Left ventricle myocardium inferior (tissue), 1 donor: ENCODE data around the gene POLDIP2. TPM values are rescaled to one million over a fixed set of nuclear protein-coding genes. Genes with fewer than 3 reads are reported as not detected.

ENCODE experiments used
- DNase-seq: peaks from one replicate; pipeline ENCODE4 v3.0.0-alpha.2; 2020
- H3K27ac ChIP-seq: fragments of 200-600 bp; replicated peaks from 2 replicates; pipeline ENCODE4 v1.8.0; 2021
- H3K27me3 ChIP-seq: fragments of 200-600 bp; 2 replicates; pipeline ENCODE4 v1.8.0; 2021; ENCODE audit warnings: low read depth
- H3K36me3 ChIP-seq: fragments of 200-600 bp; 2 replicates; pipeline ENCODE4 v1.8.0; 2021
- H3K4me1 ChIP-seq: fragments of 200-600 bp; 2 replicates; pipeline ENCODE4 v1.8.0; 2021
- H3K4me3 ChIP-seq: fragments of 200-600 bp; 2 replicates; pipeline ENCODE4 v1.8.0; 2021; ENCODE audit warnings: mild to moderate bottlenecking, moderate library complexity
- H3K9me3 ChIP-seq: fragments of 200-600 bp; replicated peaks from 2 replicates; pipeline ENCODE4 v1.8.0; 2021
- intact Hi-C: fragments of 100-400 bp; cut with micrococcal nuclease; formaldehyde crosslinking; loops from one replicate; pipeline ENCODE4 v1.11.0; 2022
- microRNA-seq: library from miRNA; unstranded; fragments of <30 nt; microRNA quantifications from one replicate; pipeline ENCODE4 v1.2.0, GENCODE V29; 2020
- total RNA-seq: library from RNA; stranded (reverse); fragmentation: NEBNext Ultra II Directional; extraction: Animal tissue kit (Norgen Biotek cat#: 25700); gene quantifications from one replicate; pipeline ENCODE4 v1.2.1, GENCODE V29; 2021
- TF ChIP-seq, protein P1 (sequence below): fragments of 200-600 bp; IDR thresholded peaks from 2 replicates; pipeline ENCODE4 v1.8.0; 2021; ENCODE audit warnings: antibody characterized with exemption, mild to moderate bottlenecking, borderline replicate concordance
- donor health status: DM: no; HTN: yes; CAD: no; lungs with severe emphysema.

Gene POLDIP2
- total RNA-seq, 1 donor from 2014 or later, result 154 TPM

DNA sequence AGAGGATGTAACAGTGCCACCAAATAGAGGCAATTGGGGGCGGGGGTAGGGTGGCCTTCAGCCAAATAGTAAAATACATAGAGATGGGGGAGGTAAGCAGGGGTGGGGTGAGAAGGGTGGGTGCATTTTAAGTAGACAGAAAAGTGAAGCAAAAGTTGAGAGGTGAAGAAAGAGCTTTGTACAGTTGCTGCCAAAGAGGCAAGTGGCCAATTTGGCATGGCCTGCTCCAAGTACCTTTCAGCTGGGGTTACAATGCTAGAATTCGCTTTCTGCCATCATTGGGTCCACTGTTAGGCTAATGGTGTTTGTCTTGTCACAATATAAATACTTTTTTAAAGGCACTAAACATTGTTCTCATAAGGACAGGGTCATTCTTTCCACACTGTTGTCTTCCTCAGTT, 43.5 kb downstream of the POLDIP2 start:
- H3K4me1 ChIP-seq, result peaks cover 10% of the 10 kb centered on the region
- TF ChIP-seq, protein P1, sequence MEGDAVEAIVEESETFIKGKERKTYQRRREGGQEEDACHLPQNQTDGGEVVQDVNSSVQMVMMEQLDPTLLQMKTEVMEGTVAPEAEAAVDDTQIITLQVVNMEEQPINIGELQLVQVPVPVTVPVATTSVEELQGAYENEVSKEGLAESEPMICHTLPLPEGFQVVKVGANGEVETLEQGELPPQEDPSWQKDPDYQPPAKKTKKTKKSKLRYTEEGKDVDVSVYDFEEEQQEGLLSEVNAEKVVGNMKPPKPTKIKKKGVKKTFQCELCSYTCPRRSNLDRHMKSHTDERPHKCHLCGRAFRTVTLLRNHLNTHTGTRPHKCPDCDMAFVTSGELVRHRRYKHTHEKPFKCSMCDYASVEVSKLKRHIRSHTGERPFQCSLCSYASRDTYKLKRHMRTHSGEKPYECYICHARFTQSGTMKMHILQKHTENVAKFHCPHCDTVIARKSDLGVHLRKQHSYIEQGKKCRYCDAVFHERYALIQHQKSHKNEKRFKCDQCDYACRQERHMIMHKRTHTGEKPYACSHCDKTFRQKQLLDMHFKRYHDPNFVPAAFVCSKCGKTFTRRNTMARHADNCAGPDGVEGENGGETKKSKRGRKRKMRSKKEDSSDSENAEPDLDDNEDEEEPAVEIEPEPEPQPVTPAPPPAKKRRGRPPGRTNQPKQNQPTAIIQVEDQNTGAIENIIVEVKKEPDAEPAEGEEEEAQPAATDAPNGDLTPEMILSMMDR, result no peak
- H3K27me3 ChIP-seq, result peaks cover 8% of the 10 kb centered on the region
- H3K36me3 ChIP-seq, result no peaks in the 10 kb centered on the region
- intact Hi-C loops, result no loop called here
- no peak overlapping the region for H3K4me3 ChIP-seq
- no peak overlapping the region for H3K27ac ChIP-seq
- H3K9me3 ChIP-seq, result no peaks in the 10 kb centered on the region
- DNase-seq, result no peak

DNA sequence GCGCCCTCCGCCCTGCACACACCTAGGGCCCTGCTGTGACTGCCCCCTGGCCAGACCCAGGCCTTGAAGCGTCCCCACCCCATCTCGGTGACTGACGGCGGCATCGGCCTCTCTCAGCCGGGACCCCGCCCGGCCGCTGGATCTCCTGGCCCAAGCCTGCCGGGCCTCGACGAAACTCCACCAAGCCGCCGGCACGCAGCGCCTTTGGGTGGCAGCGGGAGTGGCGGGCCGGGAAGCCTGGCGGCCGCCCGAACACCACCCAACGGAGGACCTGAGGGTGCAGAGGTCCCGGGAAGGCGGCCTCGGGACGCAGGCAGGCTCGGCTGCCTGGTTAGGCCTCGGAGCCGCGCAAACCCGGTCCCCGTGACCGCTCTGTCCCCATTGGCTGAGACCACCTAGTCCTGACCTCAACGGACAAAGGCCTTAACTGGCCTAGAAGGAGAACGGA, 50.3 kb downstream of the POLDIP2 start:
- no peak overlapping the region for H3K27ac ChIP-seq
- DNase-seq, result no peak
- H3K36me3 ChIP-seq, result no peaks in the 10 kb centered on the region
- no peaks in the 10 kb centered on the region for H3K9me3 ChIP-seq
- no peaks in the 10 kb centered on the region for H3K4me1 ChIP-seq
- intact Hi-C loops, result no loop called here
- no peak overlapping the region for H3K4me3 ChIP-seq
- peaks cover 27% of the 10 kb centered on the region for H3K27me3 ChIP-seq
- TF ChIP-seq, protein P1, result no peak

DNA sequence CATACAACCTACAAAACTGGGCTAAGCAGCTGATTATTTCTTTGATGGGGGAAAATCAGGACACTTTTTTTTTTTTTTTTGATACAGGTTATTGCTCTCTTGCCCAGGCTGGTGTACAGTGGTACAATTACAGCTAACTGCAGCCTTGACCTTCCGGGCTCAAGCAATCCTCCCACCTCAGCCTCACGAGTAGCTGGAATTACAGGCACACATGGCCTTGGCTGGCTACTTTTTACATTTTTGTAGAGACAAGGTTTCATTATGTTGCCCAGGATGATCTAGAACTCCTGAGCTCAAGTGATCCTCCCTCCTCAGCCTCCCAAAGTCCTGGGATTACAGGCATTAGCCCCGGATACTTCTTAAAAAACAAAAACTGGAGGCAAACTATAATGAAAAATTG, 58.9 kb downstream of the POLDIP2 start:
- TF ChIP-seq, protein P1, result no peak
- Histone ChIP-seq H3K9me3 (no peaks in the 10 kb centered on the region), H3K4me3 (no peak overlapping the region), H3K36me3 (no peaks in the 10 kb centered on the region), H3K4me1 (no peaks in the 10 kb centered on the region), H3K27me3 (peaks cover 5% of the 10 kb centered on the region), H3K27ac (no peak overlapping the region)
- DNase-seq, result no peak
- intact Hi-C loops, result no loop called here

Small RNA genes within 50 kb of the gene (microRNA-seq; reads per million reads assigned to microRNA genes)
- gene MIR4723, result not detected

Other genes with a start within 250 kb of the POLDIP2 start
- 2.1 TPM for gene TMEM97, start 38.3 kb downstream of the POLDIP2 start, total RNA-seq
- gene IFT20, start 22.1 kb downstream of the POLDIP2 start, total RNA-seq, result 14.3 TPM
- 35.1 TPM for gene TNFAIP1, start 21.8 kb downstream of the POLDIP2 start, total RNA-seq
- gene SEBOX, start 7.7 kb upstream of the POLDIP2 start, total RNA-seq, result not detected
- 40.4 TPM for gene VTN, start 12.8 kb upstream of the POLDIP2 start, total RNA-seq
- gene SARM1, start 14.2 kb upstream of the POLDIP2 start, total RNA-seq, result 5.1 TPM
- gene SLC46A1, start 48.7 kb upstream of the POLDIP2 start, total RNA-seq, result 6.0 TPM
- gene SLC13A2, start 116.1 kb upstream of the POLDIP2 start, total RNA-seq, result not detected
- not detected for gene FOXN1, start 148.8 kb upstream of the POLDIP2 start, total RNA-seq
- 22.5 TPM for gene UNC119, start 195.1 kb upstream of the POLDIP2 start, total RNA-seq
- 38.2 TPM for gene PIGS, start 214.0 kb upstream of the POLDIP2 start, total RNA-seq
- gene ALDOC, start 219.4 kb upstream of the POLDIP2 start, total RNA-seq, result 329 TPM
- 1.0 TPM for gene SPAG5, start 241.5 kb upstream of the POLDIP2 start, total RNA-seq